HG03097 (cell line): Measurements from ENCODE around the gene SLC35F2.
"Not testable (repeated sequence)": the region's sequence is repeated elsewhere in the genome, so short reads cannot be mapped to it uniquely, and the experiment has no call there.

ENCODE experiments used
- ATAC-seq: cut with Tn5 transposase; IDR thresholded peaks from one replicate; pipeline ENCODE4 v1.9.1; 2021; ENCODE audit not compliant: unreplicated experiment, low FRiP score

Gene SLC35F2

GRCh38 chr11:107791343-107792048 is 67.1 kb downstream of the SLC35F2 start:
- ATAC-seq = no peak

GRCh38 chr11:107789767-107790166 is 68.8 kb downstream of the SLC35F2 start:
- ATAC-seq = no peak

- no peak for ATAC-seq
Observed at GRCh38 chr11:107787733-107788132, 70.9 kb downstream of the SLC35F2 start.

GRCh38 chr11:107785401-107785800 is 73.2 kb downstream of the SLC35F2 start:
- ATAC-seq = no peak

GRCh38 chr11:107783121-107783520 is 75.5 kb downstream of the SLC35F2 start:
- no peak for ATAC-seq

- no peak for ATAC-seq
Observed at GRCh38 chr11:107780775-107781174, 77.8 kb downstream of the SLC35F2 start.

GRCh38 chr11:107780136-107780535 is 78.5 kb downstream of the SLC35F2 start:
- ATAC-seq = no peak

GRCh38 chr11:107778839-107779517 is 79.6 kb downstream of the SLC35F2 start:
- ATAC-seq = no peak

GRCh38 chr11:107777110-107777509 is 81.5 kb downstream of the SLC35F2 start:
- ATAC-seq = no peak

- no peak for ATAC-seq
Observed at GRCh38 chr11:107776062-107776461, 82.5 kb downstream of the SLC35F2 start.

- ATAC-seq = no peak
Observed at GRCh38 chr11:107770551-107770951, 88.0 kb downstream of the SLC35F2 start.

GRCh38 chr11:107769189-107769588 is 89.4 kb downstream of the SLC35F2 start:
- no peak for ATAC-seq

GRCh38 chr11:107758719-107759355 is 99.8 kb downstream of the SLC35F2 start:
- ATAC-seq = not testable (repeated sequence)

GRCh38 chr11:107757661-107758060 is 100.9 kb downstream of the SLC35F2 start:
- ATAC-seq = no peak

- ATAC-seq = no peak
Observed at GRCh38 chr11:107756553-107756952, 102.0 kb downstream of the SLC35F2 start.

GRCh38 chr11:107752949-107753822 is 105.4 kb downstream of the SLC35F2 start:
- no peak for ATAC-seq

GRCh38 chr11:107752508-107752907 is 106.1 kb downstream of the SLC35F2 start:
- no peak for ATAC-seq

GRCh38 chr11:107751082-107751481 is 107.5 kb downstream of the SLC35F2 start:
- no peak for ATAC-seq

GRCh38 chr11:107750313-107750712 is 108.3 kb downstream of the SLC35F2 start:
- ATAC-seq = no peak

- ATAC-seq = no peak
Observed at GRCh38 chr11:107747622-107748021, 111.0 kb downstream of the SLC35F2 start.

- no peak for ATAC-seq
Observed at GRCh38 chr11:107744736-107745135, 113.9 kb downstream of the SLC35F2 start.
